K562 (cell line): ENCODE data around the gene MRPL11. TPM values are rescaled to one million over a fixed set of nuclear protein-coding genes. Genes with fewer than 3 reads are reported as not detected.
A peak's percentile ranks its signal among the peaks of the same experiment; 100 is the strongest.

Experiments
- C11orf30 ChIP-seq: fragments of 450-650 bp; IDR thresholded peaks from 2 replicates; pipeline ENCODE4 v1.6.1; 2016; ENCODE audit warnings: low read depth, mild to moderate bottlenecking
- CREB1 ChIP-seq, 2 experiments: sonication (generic) in 1 of 2; formaldehyde crosslinking in 1 of 2; IDR thresholded peaks; 2 replicates each; pipeline versions ENCODE4 v1.6.1 to v1.8.0; 2012 to 2022; ENCODE audit warnings: inconsistent platforms in 1 of 2, mild to moderate bottlenecking in 1 of 2, missing genetic modification reagents in 1 of 2, moderate library complexity in 1 of 2
- EZH2 ChIP-seq: IDR thresholded peaks from 2 replicates; pipeline ENCODE4 v1.6.1; 2012; ENCODE audit warnings: low read depth, mild to moderate bottlenecking, inconsistent platforms, low read length, borderline replicate concordance
- MCM3 ChIP-seq: fragments of 450-650 bp; IDR thresholded peaks from 2 replicates; pipeline ENCODE4 v1.6.1; 2016
- NCOA6 ChIP-seq: fragments of 450-650 bp; IDR thresholded peaks from 2 replicates; pipeline ENCODE4 v1.6.1; 2017; ENCODE audit warnings: mild to moderate bottlenecking
- PHB2 ChIP-seq: fragments of 450-650 bp; IDR thresholded peaks from 2 replicates; pipeline ENCODE4 v1.6.1; 2017; ENCODE audit warnings: low read depth
- RAD21 ChIP-seq, 2 experiments: fragments of 250-450 bp in 1 of 2; fragments of 450-650 bp in 1 of 2; sonication (Bioruptor Pico) in 1 of 2; formaldehyde crosslinking in 1 of 2; IDR thresholded peaks in 1 of 2; conservative IDR thresholded peaks in 1 of 2; 2 replicates each; pipeline versions ENCODE4 v1.4.0 to v1.8.0; 2020 to 2022; ENCODE audit warnings: mild to moderate bottlenecking in 2 of 2, moderate library complexity in 1 of 2
- SAP30 ChIP-seq: fragments of 200-600 bp; sonication (generic); IDR thresholded peaks from 2 replicates; pipeline ENCODE4 v1.6.1; 2012; ENCODE audit warnings: borderline replicate concordance, low read depth, mild to moderate bottlenecking, moderate library complexity, low read length, control low read depth, inconsistent platforms; ENCODE audit not compliant: insufficient read depth, poor library complexity, severe bottlenecking
- YBX1 ChIP-seq: fragments of 450-650 bp; IDR thresholded peaks from 2 replicates; pipeline ENCODE4 v1.7.1; 2016; ENCODE audit warnings: mild to moderate bottlenecking
- ZBTB7A ChIP-seq: IDR thresholded peaks from 2 replicates; pipeline ENCODE4 v1.6.1; 2011; ENCODE audit warnings: low read depth, mild to moderate bottlenecking, low read length, moderate library complexity, borderline replicate concordance; ENCODE audit not compliant: control insufficient read depth
- polyA plus RNA-seq, 8 experiments: library from polyadenylated mRNA; depleted of rRNA in 4 of 8; stranded (reverse) in 5 of 8; unstranded in 3 of 8; fragments of >200 nt; fragmentation: Nextera tagmentation in 2 of 8; fragmentation: Illumina TruSeq in 1 of 8; extraction: Ambion mirVana in 2 of 8; extraction: Trizol in 1 of 8; gene quantifications; 2 replicates each; pipeline versions ENCODE4 v1.2.1 to v1.2.3, GENCODE V29; 2011 to 2014; ENCODE audit warnings: inconsistent platforms in 1 of 8, missing spikeins in 1 of 8
- total RNA-seq, 7 experiments: library from RNA; depleted of rRNA in 6 of 7; stranded (reverse); fragments of >200 nt in 6 of 7; fragmentation: Illumina TruSeq in 2 of 7; extraction: Trizol in 2 of 7; gene quantifications; 2 replicates each; pipeline versions ENCODE4 v1.2.1 to v1.2.3, GENCODE V29; 2011 to 2021; ENCODE audit warnings: low replicate concordance in 1 of 7
- TF ChIP-seq, protein P1 (sequence below): fragments of 150-350 bp; conservative IDR thresholded peaks from 2 replicates; pipeline ENCODE4 v1.6.1; 2014; ENCODE audit warnings: low read length
- TF ChIP-seq, protein P2 (sequence below), 2 experiments: fragments of 450-650 bp; formaldehyde crosslinking in 1 of 2; IDR thresholded peaks; 2 replicates each; pipeline versions ENCODE4 v1.4.0 to v1.6.1; 2014 to 2020; ENCODE audit warnings: mild to moderate bottlenecking in 2 of 2, borderline replicate concordance in 1 of 2, low read depth in 1 of 2
- TF ChIP-seq, protein P3 (sequence below): sonication (generic); formaldehyde crosslinking; IDR thresholded peaks from 2 replicates; pipeline ENCODE4 v1.8.0; 2022; ENCODE audit warnings: mild to moderate bottlenecking, missing genetic modification reagents, borderline replicate concordance

MRPL11 gene
- total and polyA plus RNA-seq, 9 of the 15 experiments (the other 6 are each of a cell fraction or from before 2014, with no cell fraction given), result 33.0 to 173 (median 91.9) TPM

DNA sequence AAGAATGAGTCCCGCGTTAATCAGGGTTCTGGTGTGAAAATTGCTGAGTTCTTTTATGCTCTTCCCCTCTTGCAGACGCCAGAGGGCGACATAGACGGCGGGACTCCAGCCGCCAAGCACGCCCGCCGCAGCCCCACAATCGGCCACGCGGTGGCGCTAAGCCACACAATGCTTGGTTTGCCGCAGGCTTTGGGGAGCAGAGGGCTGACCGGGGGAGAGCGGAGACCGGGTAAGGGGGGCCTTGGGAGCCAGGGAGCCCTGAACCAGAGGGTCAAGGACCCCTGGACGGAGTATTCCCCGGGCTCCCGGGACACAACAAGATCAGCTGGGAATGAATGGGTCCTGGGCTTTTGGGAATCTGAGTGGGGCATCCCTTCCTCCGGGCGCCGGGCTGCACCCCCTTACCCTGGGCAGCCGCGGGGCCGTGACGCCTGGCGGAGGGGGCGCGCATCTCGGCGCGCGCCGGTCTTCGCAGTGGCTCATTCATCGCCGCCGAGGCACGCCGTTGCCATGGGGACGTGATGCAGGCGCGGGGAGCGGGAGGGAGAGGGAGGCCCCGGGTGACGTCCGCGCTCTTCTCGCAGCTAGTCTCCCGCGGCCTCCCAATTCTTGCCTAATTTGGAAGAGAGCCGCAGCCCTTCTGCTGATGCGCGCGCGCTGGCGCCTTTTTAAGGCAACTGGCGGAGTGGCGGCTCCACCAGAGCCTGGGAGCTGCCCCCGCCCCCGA lies 30.0 kb downstream of the MRPL11 start (continued):
- TF ChIP-seq, protein P1, sequence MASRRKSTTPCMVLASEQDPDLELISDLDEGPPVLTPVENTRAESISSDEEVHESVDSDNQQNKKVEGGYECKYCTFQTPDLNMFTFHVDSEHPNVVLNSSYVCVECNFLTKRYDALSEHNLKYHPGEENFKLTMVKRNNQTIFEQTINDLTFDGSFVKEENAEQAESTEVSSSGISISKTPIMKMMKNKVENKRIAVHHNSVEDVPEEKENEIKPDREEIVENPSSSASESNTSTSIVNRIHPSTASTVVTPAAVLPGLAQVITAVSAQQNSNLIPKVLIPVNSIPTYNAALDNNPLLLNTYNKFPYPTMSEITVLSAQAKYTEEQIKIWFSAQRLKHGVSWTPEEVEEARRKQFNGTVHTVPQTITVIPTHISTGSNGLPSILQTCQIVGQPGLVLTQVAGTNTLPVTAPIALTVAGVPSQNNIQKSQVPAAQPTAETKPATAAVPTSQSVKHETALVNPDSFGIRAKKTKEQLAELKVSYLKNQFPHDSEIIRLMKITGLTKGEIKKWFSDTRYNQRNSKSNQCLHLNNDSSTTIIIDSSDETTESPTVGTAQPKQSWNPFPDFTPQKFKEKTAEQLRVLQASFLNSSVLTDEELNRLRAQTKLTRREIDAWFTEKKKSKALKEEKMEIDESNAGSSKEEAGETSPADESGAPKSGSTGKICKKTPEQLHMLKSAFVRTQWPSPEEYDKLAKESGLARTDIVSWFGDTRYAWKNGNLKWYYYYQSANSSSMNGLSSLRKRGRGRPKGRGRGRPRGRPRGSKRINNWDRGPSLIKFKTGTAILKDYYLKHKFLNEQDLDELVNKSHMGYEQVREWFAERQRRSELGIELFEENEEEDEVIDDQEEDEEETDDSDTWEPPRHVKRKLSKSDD, result no peak
- TF ChIP-seq YBX1 (no peak), C11orf30 (peak; percentile 50; the same call in 1 of the 2 replicates), RAD21 (CRISPR knock-in tag; conservative IDR thresholded peaks at IDR 0.05 in 1 of 2, IDR thresholded peaks at IDR 0.05 in 1 of 2) (peak; percentile 100), EZH2 (no peak), MCM3 (no peak), CREB1 (IDR thresholded peaks at IDR 0.05) (no peak), CREB1 (CRISPR knock-in tag; IDR thresholded peaks at IDR 0.05) (peak; percentile 46), SAP30 (no peak), ZBTB7A (0 out of 2 replicates have a peak, but pooled peaks have one; percentile 29), PHB2 (no peak), NCOA6 (no peak)
- TF ChIP-seq, protein P2, sequence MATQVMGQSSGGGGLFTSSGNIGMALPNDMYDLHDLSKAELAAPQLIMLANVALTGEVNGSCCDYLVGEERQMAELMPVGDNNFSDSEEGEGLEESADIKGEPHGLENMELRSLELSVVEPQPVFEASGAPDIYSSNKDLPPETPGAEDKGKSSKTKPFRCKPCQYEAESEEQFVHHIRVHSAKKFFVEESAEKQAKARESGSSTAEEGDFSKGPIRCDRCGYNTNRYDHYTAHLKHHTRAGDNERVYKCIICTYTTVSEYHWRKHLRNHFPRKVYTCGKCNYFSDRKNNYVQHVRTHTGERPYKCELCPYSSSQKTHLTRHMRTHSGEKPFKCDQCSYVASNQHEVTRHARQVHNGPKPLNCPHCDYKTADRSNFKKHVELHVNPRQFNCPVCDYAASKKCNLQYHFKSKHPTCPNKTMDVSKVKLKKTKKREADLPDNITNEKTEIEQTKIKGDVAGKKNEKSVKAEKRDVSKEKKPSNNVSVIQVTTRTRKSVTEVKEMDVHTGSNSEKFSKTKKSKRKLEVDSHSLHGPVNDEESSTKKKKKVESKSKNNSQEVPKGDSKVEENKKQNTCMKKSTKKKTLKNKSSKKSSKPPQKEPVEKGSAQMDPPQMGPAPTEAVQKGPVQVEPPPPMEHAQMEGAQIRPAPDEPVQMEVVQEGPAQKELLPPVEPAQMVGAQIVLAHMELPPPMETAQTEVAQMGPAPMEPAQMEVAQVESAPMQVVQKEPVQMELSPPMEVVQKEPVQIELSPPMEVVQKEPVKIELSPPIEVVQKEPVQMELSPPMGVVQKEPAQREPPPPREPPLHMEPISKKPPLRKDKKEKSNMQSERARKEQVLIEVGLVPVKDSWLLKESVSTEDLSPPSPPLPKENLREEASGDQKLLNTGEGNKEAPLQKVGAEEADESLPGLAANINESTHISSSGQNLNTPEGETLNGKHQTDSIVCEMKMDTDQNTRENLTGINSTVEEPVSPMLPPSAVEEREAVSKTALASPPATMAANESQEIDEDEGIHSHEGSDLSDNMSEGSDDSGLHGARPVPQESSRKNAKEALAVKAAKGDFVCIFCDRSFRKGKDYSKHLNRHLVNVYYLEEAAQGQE (IDR thresholded peaks at IDR 0.05; ENCODE audit: borderline replicate concordance), result peak; percentile 97
- TF ChIP-seq, protein P2 (CRISPR knock-in tag; IDR thresholded peaks at IDR 0.05; ENCODE audit: low read depth), result peak; percentile 85; the same call in 1 of the 2 replicates
- TF ChIP-seq, protein P3, sequence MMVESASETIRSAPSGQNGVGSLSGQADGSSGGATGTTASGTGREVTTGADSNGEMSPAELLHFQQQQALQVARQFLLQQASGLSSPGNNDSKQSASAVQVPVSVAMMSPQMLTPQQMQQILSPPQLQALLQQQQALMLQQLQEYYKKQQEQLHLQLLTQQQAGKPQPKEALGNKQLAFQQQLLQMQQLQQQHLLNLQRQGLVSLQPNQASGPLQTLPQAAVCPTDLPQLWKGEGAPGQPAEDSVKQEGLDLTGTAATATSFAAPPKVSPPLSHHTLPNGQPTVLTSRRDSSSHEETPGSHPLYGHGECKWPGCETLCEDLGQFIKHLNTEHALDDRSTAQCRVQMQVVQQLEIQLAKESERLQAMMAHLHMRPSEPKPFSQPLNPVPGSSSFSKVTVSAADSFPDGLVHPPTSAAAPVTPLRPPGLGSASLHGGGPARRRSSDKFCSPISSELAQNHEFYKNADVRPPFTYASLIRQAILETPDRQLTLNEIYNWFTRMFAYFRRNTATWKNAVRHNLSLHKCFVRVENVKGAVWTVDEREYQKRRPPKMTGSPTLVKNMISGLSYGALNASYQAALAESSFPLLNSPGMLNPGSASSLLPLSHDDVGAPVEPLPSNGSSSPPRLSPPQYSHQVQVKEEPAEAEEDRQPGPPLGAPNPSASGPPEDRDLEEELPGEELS (CRISPR knock-in tag), result no peak
